ENCODE results near the gene MALSU1.

DNA sequence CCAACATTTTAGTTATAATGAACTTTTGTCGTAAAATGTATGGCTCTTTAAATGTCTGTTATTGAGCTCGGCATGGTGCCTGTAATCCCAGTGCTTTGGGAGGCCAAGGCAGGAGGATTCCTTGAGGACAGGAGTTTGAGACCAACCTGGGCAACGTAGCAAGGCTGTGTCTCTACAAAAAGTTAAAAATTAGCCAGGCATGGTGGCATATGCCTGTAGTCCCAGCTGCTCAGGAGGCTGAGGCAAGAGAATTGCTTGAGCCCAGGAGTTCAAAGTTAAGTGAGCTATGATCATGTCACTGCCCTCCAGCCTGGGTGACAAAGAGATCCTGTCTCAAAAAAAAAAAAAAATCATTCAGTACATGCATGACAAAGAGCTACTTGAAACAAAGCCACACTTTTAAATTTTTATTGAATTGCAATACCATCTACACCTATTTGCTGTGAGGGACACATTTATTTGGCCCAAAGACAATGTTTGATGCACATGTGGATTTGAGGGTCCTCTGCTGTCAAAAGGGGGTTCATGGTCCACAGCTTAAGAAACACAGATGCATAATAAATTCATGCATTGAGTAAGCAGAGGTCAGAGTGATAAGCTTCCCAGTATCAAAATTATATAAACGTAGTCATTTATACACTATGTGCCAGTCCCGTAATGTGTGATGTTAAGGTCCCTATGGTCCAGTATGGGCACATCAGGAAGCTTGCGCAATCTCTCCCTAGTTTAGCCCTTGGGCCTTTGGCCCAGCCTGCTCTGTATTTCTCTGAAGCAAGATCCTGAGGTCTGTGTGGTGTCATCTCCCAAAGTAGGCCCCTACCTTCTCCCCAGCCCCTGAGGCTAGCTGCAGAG lies 4.4 kb upstream of the MALSU1 start:
- TF ChIP-seq POLR2AphosphoS5 (IDR thresholded peaks at IDR 0.05; ENCODE audit: low read depth, low read length) (no peak), TEAD4 (IDR thresholded peaks at IDR 0.05; ENCODE audit: borderline replicate concordance, insufficient read depth) (no peak), GABPA (IDR thresholded peaks at IDR 0.05; ENCODE audit: low read depth) (no peak), REST (IDR thresholded peaks at IDR 0.05; ENCODE audit: low read depth, low read length) (no peak), MAX (IDR thresholded peaks at IDR 0.05; ENCODE audit: low read depth) (no peak)
- TF ChIP-seq, protein P1, sequence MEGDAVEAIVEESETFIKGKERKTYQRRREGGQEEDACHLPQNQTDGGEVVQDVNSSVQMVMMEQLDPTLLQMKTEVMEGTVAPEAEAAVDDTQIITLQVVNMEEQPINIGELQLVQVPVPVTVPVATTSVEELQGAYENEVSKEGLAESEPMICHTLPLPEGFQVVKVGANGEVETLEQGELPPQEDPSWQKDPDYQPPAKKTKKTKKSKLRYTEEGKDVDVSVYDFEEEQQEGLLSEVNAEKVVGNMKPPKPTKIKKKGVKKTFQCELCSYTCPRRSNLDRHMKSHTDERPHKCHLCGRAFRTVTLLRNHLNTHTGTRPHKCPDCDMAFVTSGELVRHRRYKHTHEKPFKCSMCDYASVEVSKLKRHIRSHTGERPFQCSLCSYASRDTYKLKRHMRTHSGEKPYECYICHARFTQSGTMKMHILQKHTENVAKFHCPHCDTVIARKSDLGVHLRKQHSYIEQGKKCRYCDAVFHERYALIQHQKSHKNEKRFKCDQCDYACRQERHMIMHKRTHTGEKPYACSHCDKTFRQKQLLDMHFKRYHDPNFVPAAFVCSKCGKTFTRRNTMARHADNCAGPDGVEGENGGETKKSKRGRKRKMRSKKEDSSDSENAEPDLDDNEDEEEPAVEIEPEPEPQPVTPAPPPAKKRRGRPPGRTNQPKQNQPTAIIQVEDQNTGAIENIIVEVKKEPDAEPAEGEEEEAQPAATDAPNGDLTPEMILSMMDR (IDR thresholded peaks at IDR 0.05) = no peak
